CD14-positive monocyte (primary cell): Measurements from ENCODE around the gene AP1S1. TPM values are rescaled to one million over a fixed set of nuclear protein-coding genes. Genes with fewer than 3 reads are reported as not detected.

Experiments used
- DNase-seq, 3 donors: peaks; one replicate each; pipeline ENCODE4 v3.0.0-alpha.2; 2011 to 2022
- H2AFZ ChIP-seq: 2 replicates; pipeline ENCODE4 v1.6.0; 2012; ENCODE audit warnings: mild to moderate bottlenecking, low read depth, low read length, inconsistent platforms; ENCODE audit not compliant: insufficient read depth, poor library complexity, severe bottlenecking
- H3K27ac ChIP-seq, 2 donors: 1 replicate in 1 of 2; 2 replicates in 1 of 2; pipeline ENCODE4 v1.5.1; 2012 to 2013; ENCODE audit warnings: low read length in 2 of 2, control low read depth in 1 of 2, inconsistent platforms in 1 of 2, low read depth in 1 of 2, mild to moderate bottlenecking in 1 of 2
- H3K27me3 ChIP-seq, 2 donors: one replicate each; pipeline versions ENCODE4 v1.6.0 to v1.6.1; 2011 to 2013; ENCODE audit warnings: low read length in 2 of 2; ENCODE audit not compliant: control insufficient read depth in 2 of 2, insufficient read depth in 2 of 2
- H3K36me3 ChIP-seq, 2 donors: replicated peaks in 1 of 2; 1 replicate in 1 of 2; 2 replicates in 1 of 2; pipeline versions ENCODE4 v1.5.1 to v1.6.1; 2012 to 2013; ENCODE audit warnings: low read length in 2 of 2, control low read depth in 1 of 2, inconsistent platforms in 1 of 2, mild to moderate bottlenecking in 1 of 2; ENCODE audit not compliant: insufficient read depth in 2 of 2, control insufficient read depth in 1 of 2
- H3K4me1 ChIP-seq, 2 donors: 1 replicate in 1 of 2; 2 replicates in 1 of 2; pipeline versions ENCODE4 v1.5.1 to v1.6.1; 2012 to 2013; ENCODE audit warnings: low read length in 2 of 2, control low read depth in 1 of 2, inconsistent platforms in 1 of 2, mild to moderate bottlenecking in 1 of 2, moderate library complexity in 1 of 2; ENCODE audit not compliant: insufficient read depth in 2 of 2, control insufficient read depth in 1 of 2
- H3K4me2 ChIP-seq: replicated peaks from 2 replicates; pipeline ENCODE3; 2012; ENCODE audit warnings: low read length, moderate library complexity, mild to moderate bottlenecking; ENCODE audit not compliant: poor library complexity, severe bottlenecking; ENCODE audit errors: extremely low read depth
- H3K4me3 ChIP-seq, 3 experiments: fragments of 200-600 bp in 1 of 3; sonication (generic) in 1 of 3; replicated peaks in 1 of 3; 1 replicate in 2 of 3; 2 replicates in 1 of 3; pipeline ENCODE4 v1.5.1; 2011 to 2013; ENCODE audit warnings: low read length in 3 of 3, mild to moderate bottlenecking in 3 of 3, control low read depth in 2 of 3, low read depth in 2 of 3, inconsistent platforms in 1 of 3, moderate library complexity in 1 of 3
- H3K79me2 ChIP-seq: 2 replicates; pipeline ENCODE4 v1.6.0; 2012; ENCODE audit warnings: mild to moderate bottlenecking, control low read depth, inconsistent platforms, low read length, moderate library complexity; ENCODE audit not compliant: insufficient read depth
- H3K9ac ChIP-seq: 2 replicates; pipeline ENCODE4 v1.6.0; 2017; ENCODE audit warnings: low read length, mild to moderate bottlenecking; ENCODE audit not compliant: insufficient read depth, poor library complexity, severe bottlenecking
- H3K9me3 ChIP-seq, 2 donors: replicated peaks in 1 of 2; 1 replicate in 1 of 2; 2 replicates in 1 of 2; pipeline versions ENCODE4 v1.5.1 to v1.6.1; 2012 to 2013; ENCODE audit warnings: low read length in 2 of 2, control low read depth in 1 of 2; ENCODE audit not compliant: control insufficient read depth in 1 of 2, insufficient read depth in 1 of 2
- H4K20me1 ChIP-seq: 2 replicates; pipeline ENCODE4 v1.6.0; 2012; ENCODE audit warnings: mild to moderate bottlenecking, low read length, control low read depth, moderate library complexity; ENCODE audit not compliant: insufficient read depth
- H3K27ac Mint-ChIP-seq, 7 donors: one replicate each; pipeline ENCODE4 v1.8.0; 2020; ENCODE audit warnings: mild to moderate bottlenecking in 7 of 7, mixed read lengths in 7 of 7, moderate library complexity in 6 of 7, inconsistent platforms in 2 of 7
- H3K27me3 Mint-ChIP-seq, 3 donors: one replicate each; pipeline ENCODE4 v1.8.0; 2021 to 2022; ENCODE audit warnings: low read depth in 3 of 3, mild to moderate bottlenecking in 3 of 3, mixed read lengths in 3 of 3, moderate library complexity in 3 of 3, inconsistent platforms in 1 of 3
- H3K36me3 Mint-ChIP-seq, 2 donors: one replicate each; pipeline ENCODE4 v1.8.0; 2020; ENCODE audit warnings: mixed read lengths in 2 of 2, inconsistent platforms in 1 of 2, mild to moderate bottlenecking in 1 of 2
- H3K4me1 Mint-ChIP-seq: one replicate; pipeline ENCODE4 v1.8.0; 2020; ENCODE audit warnings: mild to moderate bottlenecking, mixed read lengths
- H3K4me3 Mint-ChIP-seq, 2 donors: one replicate each; pipeline ENCODE4 v1.8.0; 2020; ENCODE audit warnings: mild to moderate bottlenecking in 2 of 2, mixed read lengths in 2 of 2, moderate library complexity in 1 of 2
- H3K9me3 Mint-ChIP-seq, 7 donors: one replicate each; pipeline ENCODE4 v1.8.0; 2020 to 2022; ENCODE audit warnings: mixed read lengths in 7 of 7, mild to moderate bottlenecking in 6 of 7, moderate library complexity in 6 of 7, inconsistent platforms in 2 of 7
- CTCF ChIP-seq: fragments of 200-600 bp; IDR thresholded peaks from one replicate; pipeline ENCODE4 v1.8.0; 2022; ENCODE audit warnings: antibody characterized with exemption, mild to moderate bottlenecking
- WGBS: methylation state at CpG from one replicate; pipeline ENCODE4 v1.1.5; 2013; ENCODE audit warnings: missing lambda C conversion rate; ENCODE audit not compliant: insufficient coverage; 5-methylcytosine and 5-hydroxymethylcytosine counted together
- intact Hi-C, 2 donors: fragments of 100-400 bp; cut with micrococcal nuclease; formaldehyde crosslinking; loops; one replicate each; pipeline versions ENCODE4 v1.15.0 to v1.15.1; 2023
- polyA plus RNA-seq, 3 donors: library from polyadenylated mRNA; depleted of rRNA in 1 of 3; unstranded in 2 of 3; stranded (reverse) in 1 of 3; fragments of 300-500 nt in 2 of 3; fragments of >200 nt in 1 of 3; fragmentation: Illumina TruSeq in 2 of 3; gene quantifications; 1 replicate in 2 of 3; 2 replicates in 1 of 3; pipeline ENCODE4 v1.2.3, GENCODE V29; 2012 to 2021

The AP1S1 gene
- polyA plus RNA-seq, 3 donors = 10.1 to 21.3 (median 10.9) TPM

GRCh38 chr7:101180130-101180755 is 26.0 kb downstream of the AP1S1 start, which contains the start of gene NAT16:
Gene NAT16, minus strand, starts transcription at chr7:101180293. Its CDS starts 5,486 bp downstream, at chr7:101174807.
- no peaks in the 10 kb centered on the region for H3K79me2 ChIP-seq
- Mint-ChIP-seq H3K27me3 (peaks cover 76 to 85% (median 82%) of the 10 kb centered on the region in 3 donors), H3K36me3 (peaks cover 0 to 5% of the 10 kb centered on the region in 2 donors), H3K4me3 (peak within 1 kb of the TSS in 1 of 2 donors; percentile 86), H3K27ac (peak within 1 kb of the TSS in 1 of 7 donors; percentile 68), H3K9me3 (peaks cover 0 to 26% (median 10%) of the 10 kb centered on the region in 7 donors), H3K4me1 (peaks cover 8% of the 10 kb centered on the region)
- H3K4me1 ChIP-seq = no peaks in the 10 kb centered on the region
- H3K27me3 ChIP-seq = peaks cover 49 to 76% of the 10 kb centered on the region in 2 donors
- no peak within 1 kb of the TSS for H3K27ac ChIP-seq
- intact Hi-C loops = no loop called here
- no peaks in the 10 kb centered on the region for H4K20me1 ChIP-seq
- H3K4me2 ChIP-seq = no peak within 1 kb of the TSS
- 1% methylated on average over 33 of the region's 56 CpGs for WGBS
- no peak for DNase-seq
- TF ChIP-seq CTCF = no peak
- H3K36me3 ChIP-seq = no peaks in the 10 kb centered on the region
- H2AFZ ChIP-seq = no peak within 1 kb of the TSS
- H3K9ac ChIP-seq = no peak within 1 kb of the TSS
- H3K4me3 ChIP-seq = no peak within 1 kb of the TSS
- peaks cover 0 to 16% of the 10 kb centered on the region in 2 donors for H3K9me3 ChIP-seq

- Histone ChIP-seq H3K9ac (no peak overlapping the region), H3K27ac (no peak overlapping the region), H3K9me3 (peaks cover 0 to 8% of the 10 kb centered on the region in 2 donors), H2AFZ (no peak overlapping the region), H3K27me3 (peaks cover 11 to 27% of the 10 kb centered on the region in 2 donors), H3K4me1 (peaks cover 12 to 14% of the 10 kb centered on the region in 2 donors), H4K20me1 (no peaks in the 10 kb centered on the region), H3K4me2 (no peak overlapping the region), H3K79me2 (no peaks in the 10 kb centered on the region), H3K36me3 (no peaks in the 10 kb centered on the region), H3K4me3 (no peak overlapping the region)
- peaks cover 31 to 47% (median 33%) of the 10 kb centered on the region in 3 donors for H3K27me3 Mint-ChIP-seq
- peaks cover 0 to 4% of the 10 kb centered on the region in 2 donors for H3K36me3 Mint-ChIP-seq
- peaks cover 0 to 13% (median 8%) of the 10 kb centered on the region in 7 donors for H3K9me3 Mint-ChIP-seq
- peak in 1 of 3 donors; percentile 49 for DNase-seq
- peak overlapping the region in 1 of 2 donors; percentile 44 for H3K4me3 Mint-ChIP-seq
- H3K4me1 Mint-ChIP-seq = peaks cover 17% of the 10 kb centered on the region
- H3K27ac Mint-ChIP-seq = no peak overlapping the region
- no peak for TF ChIP-seq CTCF
- WGBS = 87% methylated on average over 3 of the region's 5 CpGs
- intact Hi-C loops = loop anchor here in 1 of 2 donors (2.0 kb wide), 1 partner anchor 15 kb away; no protein-coding TSS in a partner anchor
Measured at GRCh38 chr7:101185258-101185839, 31.1 kb downstream of the AP1S1 start.
